CD4-positive, alpha-beta T cell treated with Interleukin-17A for 1 hour (primary cell): Measurements from ENCODE around the gene MICB.

Experiments
- DNase-seq: peaks from one replicate; pipeline ENCODE4 v3.0.0-alpha.2; 2020

Gene MICB

GRCh38 chr6:31543639-31544038, 45.7 kb downstream of the MICB start:
- no peak for DNase-seq

GRCh38 chr6:31544676-31545075, 46.7 kb downstream of the MICB start:
- no peak for DNase-seq

- no peak for DNase-seq
These were observed 47.3 kb downstream of the MICB start for GRCh38 chr6:31545291-31545690.

GRCh38 chr6:31546339-31546957, 48.5 kb downstream of the MICB start, which contains the start of gene ATP6V1G2:
Gene ATP6V1G2 (minus strand): TSS chr6:31546608. CDS start chr6:31546559, 49 bp downstream.
- DNase-seq, result peak; percentile 89

- DNase-seq, result peak; percentile 94
These were observed 49.2 kb downstream of the MICB start, which contains the start of gene NFKBIL1 for GRCh38 chr6:31546958-31547726. Gene NFKBIL1 (plus strand): TSS chr6:31547608. CDS start chr6:31547695, 87 bp downstream.

- DNase-seq, result no peak
These were observed 50.0 kb downstream of the MICB start for GRCh38 chr6:31547727-31548543.

GRCh38 chr6:31548544-31548873, 50.6 kb downstream of the MICB start:
- DNase-seq, result no peak

- DNase-seq, result peak; percentile 80
These were observed 53.4 kb downstream of the MICB start for GRCh38 chr6:31551371-31551770.

GRCh38 chr6:31556307-31556706, 58.4 kb downstream of the MICB start:
- peak; percentile 20 for DNase-seq

- DNase-seq, result no peak
These were observed 59.7 kb downstream of the MICB start for GRCh38 chr6:31557443-31558317.

GRCh38 chr6:31558318-31558625, 60.3 kb downstream of the MICB start:
- no peak for DNase-seq

- peak; percentile 78 for DNase-seq
These were observed 60.9 kb downstream of the MICB start for GRCh38 chr6:31558631-31559500.

GRCh38 chr6:31559606-31559957, 61.6 kb downstream of the MICB start:
- DNase-seq, result no peak

- peak; percentile 71 for DNase-seq
These were observed 62.2 kb downstream of the MICB start for GRCh38 chr6:31559958-31560696.

- DNase-seq, result no peak
These were observed 62.7 kb downstream of the MICB start for GRCh38 chr6:31560697-31561058.
